Gastrocnemius medialis (tissue), 4 donors: ENCODE results near the gene PRAMEF27. TPM values are rescaled to one million over a fixed set of nuclear protein-coding genes. Genes with fewer than 3 reads are reported as not detected.
"Not testable (repeated sequence)": the region's sequence is repeated elsewhere in the genome, so short reads cannot be mapped to it uniquely, and the experiment has no call there.

Source experiments
- ATAC-seq, 2 donors: fragments of 150-250 bp; one replicate each; pipeline ENCODE4 v1.9.1; 2016
- DNase-seq, 2 donors: peaks; one replicate each; pipeline ENCODE4 v3.0.0-alpha.2; 2019
- H3K27ac ChIP-seq, 4 donors: fragments of 200-600 bp; sonication (generic); 1 replicate in 1 of 4; 2 replicates in 3 of 4; pipeline ENCODE4 v1.5.1; 2016 to 2018; ENCODE audit warnings: mild to moderate bottlenecking in 2 of 4, moderate library complexity in 1 of 4
- H3K27me3 ChIP-seq, 3 donors: fragments of 200-600 bp; sonication (generic) in 2 of 3; 1 replicate in 1 of 3; 2 replicates in 2 of 3; pipeline versions ENCODE4 v1.5.1 to v1.6.0; 2016 to 2019; ENCODE audit warnings: mild to moderate bottlenecking in 1 of 3, moderate library complexity in 1 of 3
- H3K36me3 ChIP-seq, 2 donors: fragments of 200-600 bp; sonication (generic) in 1 of 2; one replicate each; pipeline ENCODE4 v1.5.1; 2017 to 2018
- H3K4me1 ChIP-seq, 2 donors: fragments of 200-600 bp; sonication (generic) in 1 of 2; one replicate each; pipeline ENCODE4 v1.5.1; 2016 to 2017; ENCODE audit warnings: mild to moderate bottlenecking in 2 of 2
- H3K4me3 ChIP-seq, 4 donors: fragments of 200-600 bp; sonication (generic) in 3 of 4; 1 replicate in 1 of 4; 2 replicates in 3 of 4; pipeline ENCODE4 v1.5.1; 2016 to 2019; ENCODE audit warnings: mild to moderate bottlenecking in 2 of 4
- H3K9me3 ChIP-seq, 3 donors: fragments of 200-600 bp; sonication (generic) in 2 of 3; 1 replicate in 1 of 3; 2 replicates in 2 of 3; pipeline ENCODE4 v1.5.1; 2016 to 2019
- in situ Hi-C, 4 donors: fragments of 200-750 bp; cut with MboI; loops; one replicate each; pipeline versions ENCODE4 v1.15.0 to v1.8.0; 2017; ENCODE audit warnings: low sequenced_read_pairs in 4 of 4
- intact Hi-C: fragments of 100-400 bp; cut with DNase I; formaldehyde crosslinking; loops from one replicate; pipeline ENCODE4 v1.15.1; 2023; ENCODE audit warnings: low total_unique reads
- total RNA-seq, 4 donors: library from RNA; depleted of rRNA; stranded (reverse); fragments of >200 nt; gene quantifications; one replicate each; pipeline versions ENCODE4 v1.1.0 to v1.2.3, GENCODE V29; 2016

Gene PRAMEF27
- total RNA-seq: not detected

GRCh38 chr1:13056475-13056874 lies at the start of gene PRAMEF27:
Gene PRAMEF27 (minus strand): TSS chr1:13056575. CDS start chr1:13053659, 2,916 bp downstream.
- H3K9me3 ChIP-seq, intact Hi-C loops, H3K4me1 ChIP-seq, H3K4me3 ChIP-seq, H3K27ac ChIP-seq, H3K36me3 ChIP-seq, in situ Hi-C loops, DNase-seq, H3K27me3 ChIP-seq, ATAC-seq: not testable (repeated sequence)

- ATAC-seq, in situ Hi-C loops, H3K36me3 ChIP-seq, DNase-seq, H3K27ac ChIP-seq, H3K4me3 ChIP-seq, H3K9me3 ChIP-seq, intact Hi-C loops, H3K4me1 ChIP-seq, H3K27me3 ChIP-seq: not testable (repeated sequence)
These were observed 14.1 kb upstream of the PRAMEF27 start, which contains the start of gene PRAMEF25 for GRCh38 chr1:13070474-13070873. Gene PRAMEF25 (plus strand): TSS chr1:13070774. CDS start chr1:13073694, 2,920 bp downstream.

GRCh38 chr1:13019846-13020245 lies 36.5 kb downstream of the PRAMEF27 start:
- in situ Hi-C loops, ATAC-seq, H3K4me1 ChIP-seq, H3K4me3 ChIP-seq, intact Hi-C loops, H3K9me3 ChIP-seq, H3K27ac ChIP-seq, H3K27me3 ChIP-seq, DNase-seq, H3K36me3 ChIP-seq: not testable (repeated sequence)

- in situ Hi-C loops, H3K27me3 ChIP-seq, H3K27ac ChIP-seq, H3K9me3 ChIP-seq, intact Hi-C loops, H3K36me3 ChIP-seq, DNase-seq, ATAC-seq, H3K4me3 ChIP-seq, H3K4me1 ChIP-seq: not testable (repeated sequence)
These were observed 44.4 kb downstream of the PRAMEF27 start for GRCh38 chr1:13011932-13012331.

GRCh38 chr1:13009348-13009747 lies 47.0 kb downstream of the PRAMEF27 start:
- H3K27ac ChIP-seq, ATAC-seq, H3K4me1 ChIP-seq, H3K9me3 ChIP-seq, H3K4me3 ChIP-seq, in situ Hi-C loops, DNase-seq, intact Hi-C loops, H3K27me3 ChIP-seq, H3K36me3 ChIP-seq: not testable (repeated sequence)

- in situ Hi-C loops, H3K9me3 ChIP-seq, H3K4me1 ChIP-seq: not testable (repeated sequence)
These were observed 50.6 kb downstream of the PRAMEF27 start for GRCh38 chr1:13005732-13006131.

More at GRCh38 chr1:13005732-13006131, 50.6 kb downstream of the PRAMEF27 start:
- H3K36me3 ChIP-seq, intact Hi-C loops, H3K4me3 ChIP-seq, H3K27me3 ChIP-seq, ATAC-seq, H3K27ac ChIP-seq, DNase-seq: not testable (repeated sequence)

Other genes starting within 250 kb of the PRAMEF27 start
- not detected for gene PRAMEF11, start 225.2 kb downstream of the PRAMEF27 start, total RNA-seq
- gene HNRNPCL1, start 207.9 kb downstream of the PRAMEF27 start, total RNA-seq: not detected
- not detected for gene PRAMEF2, start 199.5 kb downstream of the PRAMEF27 start, total RNA-seq
- not detected for gene PRAMEF4, start 170.4 kb downstream of the PRAMEF27 start, total RNA-seq
- gene PRAMEF10, start 158.3 kb downstream of the PRAMEF27 start, total RNA-seq: not detected
- not detected for gene PRAMEF7, start 140.0 kb downstream of the PRAMEF27 start, total RNA-seq
- not detected for gene PRAMEF6, start 109.0 kb downstream of the PRAMEF27 start, total RNA-seq
- gene HNRNPCL3, start 4.2 kb upstream of the PRAMEF27 start, total RNA-seq: not detected
- gene PRAMEF25, start 14.2 kb upstream of the PRAMEF27 start, total RNA-seq: not detected
- gene HNRNPCL2, start 60.3 kb upstream of the PRAMEF27 start, total RNA-seq: not detected
- gene PRAMEF26, start 99.4 kb upstream of the PRAMEF27 start, total RNA-seq: not detected
- not detected for gene HNRNPCL4, start 109.1 kb upstream of the PRAMEF27 start, total RNA-seq
- not detected for gene PRAMEF9, start 115.3 kb upstream of the PRAMEF27 start, total RNA-seq
- not detected for gene PRAMEF13, start 144.8 kb upstream of the PRAMEF27 start, total RNA-seq
- gene PRAMEF18, start 169.6 kb upstream of the PRAMEF27 start, total RNA-seq: not detected
- not detected for gene PRAMEF5, start 197.6 kb upstream of the PRAMEF27 start, total RNA-seq
- gene PRAMEF8, start 228.6 kb upstream of the PRAMEF27 start, total RNA-seq: not detected
- not detected for gene PRAMEF33, start 247.0 kb upstream of the PRAMEF27 start, total RNA-seq